B cell (primary cell): ENCODE measurements around the gene PRKCB.

Source experiments
- CTCF ChIP-seq: fragments of 200-600 bp; IDR thresholded peaks from one replicate; pipeline ENCODE4 v1.8.0; 2022; ENCODE audit warnings: antibody characterized with exemption, mild to moderate bottlenecking
- EZH2 ChIP-seq: IDR thresholded peaks from 2 replicates; pipeline ENCODE4 v1.6.1; 2012; ENCODE audit warnings: borderline replicate concordance, low read depth, mild to moderate bottlenecking, moderate library complexity, low read length; ENCODE audit not compliant: insufficient read depth, poor library complexity, severe bottlenecking

GRCh38 chr16:23998771-23999170, 163.0 kb downstream of the PRKCB start:
- no peak for TF ChIP-seq CTCF
- no peak for TF ChIP-seq EZH2
